HepG2 (cell line): ENCODE measurements around the gene LAMA5. TPM values are rescaled to one million over a fixed set of nuclear protein-coding genes. Genes with fewer than 3 reads are reported as not detected.

Source experiments
- CEBPZ ChIP-seq: IDR thresholded peaks from 2 replicates; pipeline ENCODE4 v1.6.1; 2012; ENCODE audit warnings: low read length, improper control_type of control experiment
- HBP1 ChIP-seq: IDR thresholded peaks from 2 replicates; pipeline ENCODE4 v1.6.1; 2016; ENCODE audit warnings: low read depth, control low read depth
- MATR3 ChIP-seq: sonication (generic); formaldehyde crosslinking; IDR thresholded peaks from 2 replicates; pipeline ENCODE4 v1.4.0; 2020; ENCODE audit warnings: missing genetic modification reagents
- NFYC ChIP-seq: IDR thresholded peaks from 2 replicates; pipeline ENCODE4 v1.6.1; 2016; ENCODE audit warnings: missing genetic modification reagents, missing compliant biosample characterization
- PITX1 ChIP-seq: sonication (generic); formaldehyde crosslinking; IDR thresholded peaks from 2 replicates; pipeline ENCODE4 v1.5.1; 2020; ENCODE audit warnings: mild to moderate bottlenecking, missing genetic modification reagents
- RFXANK ChIP-seq: IDR thresholded peaks from 2 replicates; pipeline ENCODE4 v1.6.1; 2016
- SMARCC2 ChIP-seq: fragments of 450-650 bp; IDR thresholded peaks from 2 replicates; pipeline ENCODE4 v1.6.1; 2017; ENCODE audit warnings: antibody characterized with exemption, mild to moderate bottlenecking
- SPEN ChIP-seq: sonication (generic); formaldehyde crosslinking; IDR thresholded peaks from 2 replicates; pipeline ENCODE4 v1.5.1; 2020; ENCODE audit warnings: low read depth, mild to moderate bottlenecking, missing genetic modification reagents
- YEATS4 ChIP-seq: sonication (generic); formaldehyde crosslinking; IDR thresholded peaks from 2 replicates; pipeline ENCODE4 v1.4.0; 2020; ENCODE audit warnings: missing genetic modification reagents, borderline replicate concordance
- ZNF142 ChIP-seq: sonication (generic); formaldehyde crosslinking; IDR thresholded peaks from 2 replicates; pipeline ENCODE4 v1.4.0; 2020; ENCODE audit warnings: missing genetic modification reagents
- ZNF20 ChIP-seq: sonication (generic); formaldehyde crosslinking; IDR thresholded peaks from 2 replicates; pipeline ENCODE4 v1.4.0; 2020; ENCODE audit warnings: mild to moderate bottlenecking, moderate library complexity, missing genetic modification reagents
- ZNF251 ChIP-seq: sonication (generic); formaldehyde crosslinking; IDR thresholded peaks from 2 replicates; pipeline ENCODE4 v1.9.0; 2021; ENCODE audit warnings: mild to moderate bottlenecking, missing genetic modification reagents
- ZNF563 ChIP-seq: sonication (generic); formaldehyde crosslinking; IDR thresholded peaks from 2 replicates; pipeline ENCODE4 v1.8.0; 2022; ENCODE audit warnings: mild to moderate bottlenecking, moderate library complexity, missing genetic modification reagents
- ZNF687 ChIP-seq: sonication (generic); formaldehyde crosslinking; IDR thresholded peaks from 2 replicates; pipeline ENCODE4 v1.5.1; 2020; ENCODE audit warnings: mild to moderate bottlenecking, missing genetic modification reagents, moderate library complexity
- polyA plus RNA-seq, 8 experiments: library from polyadenylated mRNA; depleted of rRNA in 3 of 8; stranded (reverse) in 7 of 8; unstranded in 1 of 8; fragments of >200 nt; fragmentation: Illumina TruSeq in 4 of 8; extraction: Trizol in 4 of 8; gene quantifications; 2 replicates each; pipeline versions ENCODE4 v1.2.1 to v1.2.3, GENCODE V29; 2011 to 2016; ENCODE audit warnings: low read depth in 4 of 8, missing spikeins in 1 of 8, mixed read lengths in 1 of 8; ENCODE audit not compliant: insufficient read depth in 1 of 8
- total RNA-seq, 5 experiments: library from RNA; depleted of rRNA; stranded (reverse); fragments of >200 nt; fragmentation: Illumina TruSeq; extraction: Trizol; gene quantifications; 2 replicates each; pipeline ENCODE4 v1.2.3, GENCODE V29; 2016; ENCODE audit warnings: low read depth in 1 of 5

Gene LAMA5
- total and polyA plus RNA-seq, 2 of the 13 experiments (the other 11 are each of a cell fraction or from before 2014, with no cell fraction given): 21.0 to 44.7 TPM

GRCh38 chr20:62297449-62298227 lies 69.5 kb downstream of the LAMA5 start (continued):
- TF ChIP-seq ZNF142 (CRISPR knock-in tag) (no peak), ZNF687 (CRISPR knock-in tag) (peak; percentile 60), MATR3 (CRISPR knock-in tag) (no peak), CEBPZ (no peak), ZNF251 (no peak), SPEN (CRISPR knock-in tag) (peak; percentile 66; the same call in 1 of the 2 replicates), SMARCC2 (no peak), PITX1 (CRISPR knock-in tag) (no peak; the same call in 1 of the 2 replicates), NFYC (CRISPR knock-in tag) (no peak), ZNF563 (CRISPR knock-in tag) (peak; percentile 55; the same call in 1 of the 2 replicates), RFXANK (CRISPR knock-in tag) (no peak), HBP1 (no peak; the same call in 1 of the 2 replicates), ZNF20 (CRISPR knock-in tag) (no peak), YEATS4 (peak; percentile 51; the same call in 1 of the 2 replicates)
